HepG2 (cell line): Measurements from ENCODE around the gene KATNA1. TPM values are rescaled to one million over a fixed set of nuclear protein-coding genes. Genes with fewer than 3 reads are reported as not detected.

Experiments
- ARNTL ChIP-seq: sonication (generic); formaldehyde crosslinking; IDR thresholded peaks from 2 replicates; pipeline ENCODE4 v1.4.0; 2020; ENCODE audit warnings: mild to moderate bottlenecking, missing genetic modification reagents
- BCLAF1 ChIP-seq: fragments of 450-650 bp; IDR thresholded peaks from 2 replicates; pipeline ENCODE4 v1.6.1; 2017; ENCODE audit warnings: mild to moderate bottlenecking
- HNRNPLL ChIP-seq: fragments of 200-400 bp; formaldehyde crosslinking; IDR thresholded peaks from 2 replicates; pipeline ENCODE4 v1.6.1; 2017; ENCODE audit warnings: mild to moderate bottlenecking, low read depth, low read length; ENCODE audit not compliant: poor library complexity, severe bottlenecking
- LCORL ChIP-seq, 2 experiments: fragments of 450-650 bp in 1 of 2; sonication (generic) in 1 of 2; formaldehyde crosslinking in 1 of 2; IDR thresholded peaks; 2 replicates each; pipeline versions ENCODE4 v1.5.0 to v1.6.1; 2017 to 2020; ENCODE audit warnings: antibody characterized with exemption in 1 of 2, missing genetic modification reagents in 1 of 2
- NBN ChIP-seq: fragments of 450-650 bp; conservative IDR thresholded peaks from 2 replicates; pipeline ENCODE4 v1.6.1; 2017
- PLSCR1 ChIP-seq: sonication (generic); formaldehyde crosslinking; IDR thresholded peaks from 2 replicates; pipeline ENCODE4 v1.5.0; 2020; ENCODE audit warnings: missing genetic modification reagents, mild to moderate bottlenecking, borderline replicate concordance
- POLR2G ChIP-seq: fragments of 200-400 bp; formaldehyde crosslinking; IDR thresholded peaks from 2 replicates; pipeline ENCODE4 v1.6.1; 2018; ENCODE audit warnings: mild to moderate bottlenecking, low read depth, low read length, moderate library complexity
- SRY ChIP-seq: sonication (generic); formaldehyde crosslinking; IDR thresholded peaks from 2 replicates; pipeline ENCODE4 v1.8.0; 2022; ENCODE audit warnings: mild to moderate bottlenecking, missing genetic modification reagents
- TFE3 ChIP-seq: IDR thresholded peaks from 2 replicates; pipeline ENCODE4 v1.6.1; 2016
- ZNF235 ChIP-seq: sonication (generic); formaldehyde crosslinking; IDR thresholded peaks from 2 replicates; pipeline ENCODE4 v1.8.1; 2023; ENCODE audit warnings: mild to moderate bottlenecking, missing genetic modification reagents, borderline replicate concordance
- ZNF292 ChIP-seq: sonication (generic); formaldehyde crosslinking; IDR thresholded peaks from 2 replicates; pipeline ENCODE4 v1.8.1; 2022; ENCODE audit warnings: mild to moderate bottlenecking, low read depth, missing genetic modification reagents, borderline replicate concordance
- ZNF333 ChIP-seq: sonication (generic); formaldehyde crosslinking; IDR thresholded peaks from 2 replicates; pipeline ENCODE4 v1.4.0; 2020; ENCODE audit warnings: mild to moderate bottlenecking, missing genetic modification reagents, borderline replicate concordance
- ZNF460 ChIP-seq: sonication (generic); formaldehyde crosslinking; IDR thresholded peaks from 2 replicates; pipeline ENCODE4 v1.5.1; 2020; ENCODE audit warnings: missing genetic modification reagents, mild to moderate bottlenecking, borderline replicate concordance
- ZNF556 ChIP-seq: sonication (generic); formaldehyde crosslinking; IDR thresholded peaks from 2 replicates; pipeline ENCODE4 v1.4.0; 2020; ENCODE audit warnings: mild to moderate bottlenecking, missing genetic modification reagents, borderline replicate concordance
- ZNF607 ChIP-seq: sonication (generic); formaldehyde crosslinking; IDR thresholded peaks from 2 replicates; pipeline ENCODE4 v1.5.1; 2020; ENCODE audit warnings: missing genetic modification reagents, mild to moderate bottlenecking, borderline replicate concordance
- ZNF652 ChIP-seq: IDR thresholded peaks from 2 replicates; pipeline ENCODE4 v1.6.1; 2016; ENCODE audit warnings: low read depth, borderline replicate concordance
- ZNF678 ChIP-seq: sonication (generic); formaldehyde crosslinking; IDR thresholded peaks from 2 replicates; pipeline ENCODE4 v1.4.0; 2020; ENCODE audit warnings: mild to moderate bottlenecking, missing genetic modification reagents
- polyA plus RNA-seq, 8 experiments: library from polyadenylated mRNA; depleted of rRNA in 3 of 8; stranded (reverse) in 7 of 8; unstranded in 1 of 8; fragments of >200 nt; fragmentation: Illumina TruSeq in 4 of 8; extraction: Trizol in 4 of 8; gene quantifications; 2 replicates each; pipeline versions ENCODE4 v1.2.1 to v1.2.3, GENCODE V29; 2011 to 2016; ENCODE audit warnings: low read depth in 4 of 8, missing spikeins in 1 of 8, mixed read lengths in 1 of 8; ENCODE audit not compliant: insufficient read depth in 1 of 8
- total RNA-seq, 5 experiments: library from RNA; depleted of rRNA; stranded (reverse); fragments of >200 nt; fragmentation: Illumina TruSeq; extraction: Trizol; gene quantifications; 2 replicates each; pipeline ENCODE4 v1.2.3, GENCODE V29; 2016; ENCODE audit warnings: low read depth in 1 of 5

The KATNA1 gene
- total and polyA plus RNA-seq, 2 of the 13 experiments (the other 11 are each of a cell fraction or from before 2014, with no cell fraction given) = 14.8 to 25.3 TPM

- TF ChIP-seq NBN (no peak), POLR2G (peak; percentile 94), ZNF333 (CRISPR knock-in tag) (peak; percentile 84; the same call in 1 of the 2 replicates), SRY (CRISPR knock-in tag) (peak; percentile 45), TFE3 (CRISPR knock-in tag) (peak; percentile 36; the same call in 1 of the 2 replicates), ZNF678 (CRISPR knock-in tag) (peak; percentile 82; the same call in 1 of the 2 replicates), ZNF556 (CRISPR knock-in tag) (peak; percentile 70; the same call in 1 of the 2 replicates), LCORL (IDR thresholded peaks at IDR 0.05) (no peak), LCORL (CRISPR knock-in tag; IDR thresholded peaks at IDR 0.05) (peak; percentile 61), ZNF607 (peak; percentile 47), BCLAF1 (no peak), ZNF235 (CRISPR knock-in tag) (peak; percentile 93), HNRNPLL (peak; percentile 87), PLSCR1 (CRISPR knock-in tag) (no peak; the same call in 1 of the 2 replicates), ARNTL (CRISPR knock-in tag) (peak; percentile 62), ZNF460 (no peak), ZNF292 (peak; percentile 12; the same call in 1 of the 2 replicates), ZNF652 (CRISPR knock-in tag) (no peak)
These were observed 102.6 kb downstream of the KATNA1 start, which contains the start of gene PPIL4 (continued) for GRCh38 chr6:149545754-149546471.
